T-cell (primary cell): ENCODE results near the gene NONO. TPM values are rescaled to one million over a fixed set of nuclear protein-coding genes. Genes with fewer than 3 reads are reported as not detected.

Experiments
- ATAC-seq, 4 experiments: fragments of 200-7000 bp in 3 of 4; fragments of 150-1000 bp in 1 of 4; cut with Tn5 transposase; replicated peaks in 1 of 4; 1 replicate in 3 of 4; 2 replicates in 1 of 4; pipeline ENCODE4 v1.10.0; 2021; ENCODE audit warnings: moderate library complexity in 3 of 4, mild to moderate bottlenecking in 2 of 4, moderate number of reproducible peaks in 1 of 4
- CTCF ChIA-PET, 2 donors: fragments of 300-600 bp; sonication (Branson Sonifier 250); formaldehyde crosslinking; loops; one replicate each; lab custom pipeline; 2022; ENCODE audit warnings: antibody characterized with exemption in 2 of 2; lab: Charles Lee
- POLR2A ChIA-PET, 2 donors: fragments of 300-600 bp; sonication (Branson Sonifier 250); formaldehyde crosslinking; loops; one replicate each; lab custom pipeline; 2022; ENCODE audit warnings: antibody characterized with exemption in 2 of 2; lab: Charles Lee
- DNase-seq, 35 experiments: peaks; one replicate each; pipeline versions ENCODE4 v3.0.0 to v3.0.0-alpha.2; 2013 to 2023
- H3K27ac ChIP-seq: one replicate; pipeline ENCODE4 v1.5.1; 2013; ENCODE audit warnings: low read length
- H3K27me3 ChIP-seq, 2 experiments: replicated peaks in 1 of 2; 1 replicate in 1 of 2; 2 replicates in 1 of 2; pipeline versions ENCODE4 v1.6.1 to v1.7.0; 2013; ENCODE audit warnings: low read length in 1 of 2, mixed read lengths in 1 of 2; ENCODE audit not compliant: control insufficient read depth in 2 of 2, insufficient read depth in 2 of 2; ENCODE audit errors: extremely low read depth in 1 of 2
- H3K36me3 ChIP-seq, 2 donors: 1 replicate in 1 of 2; 2 replicates in 1 of 2; pipeline versions ENCODE4 v1.6.1 to v1.7.0; 2013; ENCODE audit warnings: low read length in 1 of 2; ENCODE audit not compliant: control insufficient read depth in 2 of 2, insufficient read depth in 1 of 2; ENCODE audit errors: extremely low read depth in 1 of 2
- H3K4me1 ChIP-seq, 2 experiments: 1 replicate in 1 of 2; 2 replicates in 1 of 2; pipeline versions ENCODE4 v1.6.1 to v1.7.0; 2013; ENCODE audit warnings: low read length in 2 of 2, mixed read lengths in 1 of 2; ENCODE audit not compliant: insufficient read depth in 2 of 2, control insufficient read depth in 1 of 2; ENCODE audit errors: extremely low read depth in 1 of 2
- H3K4me3 ChIP-seq, 2 donors: 1 replicate in 1 of 2; 2 replicates in 1 of 2; pipeline versions ENCODE4 v1.5.1 to v1.7.0; 2013; ENCODE audit warnings: mild to moderate bottlenecking in 2 of 2, low read length in 1 of 2, moderate library complexity in 1 of 2; ENCODE audit not compliant: control insufficient read depth in 1 of 2; ENCODE audit errors: extremely low read depth in 1 of 2
- H3K9me3 ChIP-seq: 2 replicates; pipeline ENCODE4 v1.7.0; 2013
- H3K27ac Mint-ChIP-seq, 2 donors: one replicate each; pipeline ENCODE4 v1.8.0; 2020 to 2021; ENCODE audit warnings: mild to moderate bottlenecking in 2 of 2, mixed read lengths in 2 of 2
- H3K27me3 Mint-ChIP-seq, 2 donors: one replicate each; pipeline ENCODE4 v1.8.0; 2021 to 2022; ENCODE audit warnings: mixed read lengths in 2 of 2
- H3K36me3 Mint-ChIP-seq: one replicate; pipeline ENCODE4 v1.8.0; 2021; ENCODE audit warnings: mixed read lengths
- H3K4me1 Mint-ChIP-seq, 3 donors: one replicate each; pipeline ENCODE4 v1.8.0; 2020 to 2022; ENCODE audit warnings: mixed read lengths in 3 of 3, mild to moderate bottlenecking in 1 of 3
- H3K4me3 Mint-ChIP-seq, 3 donors: one replicate each; pipeline ENCODE4 v1.8.0; 2020 to 2022; ENCODE audit warnings: mild to moderate bottlenecking in 3 of 3, mixed read lengths in 3 of 3, moderate library complexity in 3 of 3
- H3K9me3 Mint-ChIP-seq, 3 donors: one replicate each; pipeline ENCODE4 v1.8.0; 2020 to 2022; ENCODE audit warnings: mixed read lengths in 3 of 3
- WGBS: methylation state at CpG from one replicate; pipeline ENCODE4 v1.1.5; 2013; ENCODE audit warnings: missing lambda C conversion rate; ENCODE audit not compliant: insufficient coverage; 5-methylcytosine and 5-hydroxymethylcytosine counted together
- total RNA-seq, 35 experiments: library from RNA in 6 of 35; stranded (reverse) in 6 of 35; fragments of 120-200 nt in 1 of 35; gene quantifications; one replicate each; pipeline versions ENCODE4 v1.2.1 to v1.2.4 and lab custom pipeline; 2013 to 2026

Gene NONO, protein sequence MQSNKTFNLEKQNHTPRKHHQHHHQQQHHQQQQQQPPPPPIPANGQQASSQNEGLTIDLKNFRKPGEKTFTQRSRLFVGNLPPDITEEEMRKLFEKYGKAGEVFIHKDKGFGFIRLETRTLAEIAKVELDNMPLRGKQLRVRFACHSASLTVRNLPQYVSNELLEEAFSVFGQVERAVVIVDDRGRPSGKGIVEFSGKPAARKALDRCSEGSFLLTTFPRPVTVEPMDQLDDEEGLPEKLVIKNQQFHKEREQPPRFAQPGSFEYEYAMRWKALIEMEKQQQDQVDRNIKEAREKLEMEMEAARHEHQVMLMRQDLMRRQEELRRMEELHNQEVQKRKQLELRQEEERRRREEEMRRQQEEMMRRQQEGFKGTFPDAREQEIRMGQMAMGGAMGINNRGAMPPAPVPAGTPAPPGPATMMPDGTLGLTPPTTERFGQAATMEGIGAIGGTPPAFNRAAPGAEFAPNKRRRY
- 100 to 1,000 TPM; 322 to 419 (median 348) TPM for total RNA-seq
- total RNA-seq (2013), result 234 TPM
- 369 to 657 (median 474) reads per million in 29 experiments for total RNA-seq (lab: John Stamatoyannopoulos, UW)

DNA sequence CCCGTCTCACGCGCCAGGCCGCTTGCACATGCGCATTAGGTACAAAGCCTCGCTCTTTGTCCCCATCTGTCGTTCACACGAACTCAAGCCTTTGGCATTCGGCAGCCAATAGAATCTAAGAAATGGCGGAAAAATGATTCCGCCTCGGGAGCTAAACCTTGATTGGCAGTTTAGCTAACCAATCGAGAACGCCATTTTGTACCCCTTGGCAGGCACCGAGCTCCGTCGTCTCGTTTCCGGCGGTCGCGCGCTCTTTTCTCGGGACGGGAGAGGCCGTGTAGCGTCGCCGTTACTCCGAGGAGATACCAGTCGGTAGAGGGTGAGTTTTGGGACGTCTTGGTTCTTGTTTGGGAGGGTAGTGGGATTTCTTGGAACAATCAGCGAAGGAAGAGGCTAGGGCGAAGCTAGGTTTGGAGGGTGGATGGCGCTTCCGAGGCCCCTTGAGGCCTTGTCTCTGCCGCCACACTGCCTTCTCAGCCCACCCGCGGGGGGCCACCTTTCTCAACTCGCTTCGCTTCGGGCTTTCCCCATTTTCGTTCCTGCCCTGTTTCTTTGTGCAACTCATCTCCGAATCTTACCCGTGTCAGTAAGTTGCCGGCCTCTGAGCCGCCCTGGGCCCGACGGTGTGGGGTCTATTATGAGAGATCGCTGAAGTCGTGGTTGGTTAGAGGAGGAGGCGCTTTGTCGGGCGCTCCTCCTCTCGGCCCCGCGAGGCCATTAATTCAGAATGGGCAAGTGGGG is at the start of gene NONO:
Gene NONO, plus strand, starts transcription at position 233 of the 741 bp plus-strand sequence. CDS start 7,003 bp downstream, outside the sequence.
- peak within 1 kb of the TSS; percentile 98 to 99 for H3K27ac Mint-ChIP-seq
- H3K9me3 Mint-ChIP-seq, result no peaks in the 10 kb centered on the region
- DNase-seq, result peak; percentile 51 to 96 (median 81)

DNA sequence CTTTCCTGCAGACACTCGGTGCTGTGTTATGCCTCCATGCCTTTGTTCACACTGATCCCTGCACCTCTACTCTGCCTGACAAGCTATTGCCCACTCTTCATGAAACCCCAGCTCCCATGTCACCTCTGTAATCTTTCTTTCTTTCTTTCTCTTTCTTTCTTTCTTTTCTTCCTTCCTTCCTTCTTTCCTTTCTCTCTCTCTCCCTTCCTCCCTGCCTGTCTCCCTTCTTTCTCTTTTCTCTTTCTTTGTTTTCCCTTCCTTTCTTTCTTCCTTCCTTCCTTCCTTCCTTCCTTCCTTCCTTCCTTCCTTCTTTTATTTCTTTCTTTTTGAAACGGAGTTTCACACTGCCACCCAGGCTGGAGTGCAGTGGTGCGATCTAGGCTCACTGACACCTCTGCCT is 48.0 kb upstream of the NONO start:
- no peaks in the 10 kb centered on the region for H3K4me1 Mint-ChIP-seq
- no peaks in the 10 kb centered on the region for H3K9me3 Mint-ChIP-seq
- Histone ChIP-seq H3K27me3 (no peaks in the 10 kb centered on the region), H3K4me3 (no peak overlapping the region), H3K27ac (no peak overlapping the region), H3K4me1 (no peaks in the 10 kb centered on the region), H3K9me3 (no peaks in the 10 kb centered on the region), H3K36me3 (no peaks in the 10 kb centered on the region)
- no CpG with 5 or more reads among the region's 3 CpGs for WGBS
- H3K4me3 Mint-ChIP-seq, result no peak overlapping the region
- peaks cover 0 to 7% of the 10 kb centered on the region in 2 donors for H3K27me3 Mint-ChIP-seq
- no peak overlapping the region for H3K27ac Mint-ChIP-seq
- H3K36me3 Mint-ChIP-seq, result peaks cover 7% of the 10 kb centered on the region
- ATAC-seq, result no peak
- POLR2A ChIA-PET, result no interaction called here
- CTCF ChIA-PET, result no interaction called here
- DNase-seq, result no peak

More for the DNA sequence above, at the start of gene NONO:
- H3K27me3 ChIP-seq, result no peaks in the 10 kb centered on the region
- CTCF ChIA-PET, result interaction anchor here (0.6 to 1.8 kb wide), 14 partner anchors 8 to 323 kb away, joined by 3 to 22 read pairs (median 4); partner anchors contain the start of genes ZMYM3 (in 2 of the 2), MED12 (in 1 of the 2) and TAF1 (in 1 of the 2)
- Mint-ChIP-seq H3K27me3 (peaks cover 0 to 7% of the 10 kb centered on the region in 2 donors), H3K4me1 (peaks cover 9 to 24% (median 19%) of the 10 kb centered on the region in 3 donors), H3K4me3 (peak within 1 kb of the TSS; percentile 92 to 97 (median 97)), H3K36me3 (peaks cover 3% of the 10 kb centered on the region)
- peak within 1 kb of the TSS; percentile 96 for H3K27ac ChIP-seq
- H3K9me3 ChIP-seq, result no peaks in the 10 kb centered on the region
- ATAC-seq, result peak; percentile 90 to 95 (median 92)
- 0% methylated on average over 24 of the region's 57 CpGs for WGBS
- peaks cover 9 to 23% of the 10 kb centered on the region in 2 experiments for H3K4me1 ChIP-seq
- no peaks in the 10 kb centered on the region for H3K36me3 ChIP-seq
- peak within 1 kb of the TSS; percentile 66 to 79 for H3K4me3 ChIP-seq
- POLR2A ChIA-PET, result interaction anchor here (0.6 to 1.6 kb wide), 10 partner anchors 9 to 251 kb away, joined by 3 to 26 read pairs (median 4); partner anchors contain the start of genes TAF1 (in 2 of the 2), IL2RG (in 1 of the 2) and ZMYM3 (in 1 of the 2)

DNA sequence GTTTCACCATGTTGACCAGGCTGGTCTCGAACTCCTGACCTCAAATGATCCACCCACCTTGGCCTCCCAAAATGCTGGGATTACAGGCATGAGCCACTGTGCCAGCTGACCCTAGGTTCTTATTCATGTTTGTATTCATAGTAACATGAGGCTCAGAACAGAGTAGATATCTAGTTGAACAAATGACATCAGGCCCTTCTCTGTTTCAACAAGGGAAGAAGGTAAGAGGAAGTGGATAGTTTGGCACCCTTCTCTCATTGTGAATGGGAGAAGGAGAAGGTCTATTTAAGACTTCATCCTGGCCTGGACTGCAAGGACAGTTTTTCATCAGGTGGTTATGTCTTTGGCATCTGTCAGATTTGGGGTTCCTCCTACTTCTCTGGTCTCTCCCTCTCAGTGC is 46.6 kb upstream of the NONO start:
- POLR2A ChIA-PET, result no interaction called here
- peaks cover 4% of the 10 kb centered on the region in 2 donors for H3K36me3 ChIP-seq
- ATAC-seq, result no peak
- CTCF ChIA-PET, result no interaction called here
- H3K9me3 Mint-ChIP-seq, result no peaks in the 10 kb centered on the region
- H3K4me1 ChIP-seq, result no peaks in the 10 kb centered on the region
- no peak overlapping the region for H3K4me3 ChIP-seq
- peaks cover 19% of the 10 kb centered on the region for H3K36me3 Mint-ChIP-seq
- no CpG with 5 or more reads among the region's 1 CpG for WGBS
- H3K9me3 ChIP-seq, result no peaks in the 10 kb centered on the region
- H3K27me3 Mint-ChIP-seq, result peaks cover 0 to 7% of the 10 kb centered on the region in 2 donors
- no peak overlapping the region for H3K27ac Mint-ChIP-seq
- H3K27me3 ChIP-seq, result no peaks in the 10 kb centered on the region
- no peak overlapping the region for H3K4me3 Mint-ChIP-seq
- DNase-seq, result no peak
- no peaks in the 10 kb centered on the region for H3K4me1 Mint-ChIP-seq
- H3K27ac ChIP-seq, result no peak overlapping the region

DNA sequence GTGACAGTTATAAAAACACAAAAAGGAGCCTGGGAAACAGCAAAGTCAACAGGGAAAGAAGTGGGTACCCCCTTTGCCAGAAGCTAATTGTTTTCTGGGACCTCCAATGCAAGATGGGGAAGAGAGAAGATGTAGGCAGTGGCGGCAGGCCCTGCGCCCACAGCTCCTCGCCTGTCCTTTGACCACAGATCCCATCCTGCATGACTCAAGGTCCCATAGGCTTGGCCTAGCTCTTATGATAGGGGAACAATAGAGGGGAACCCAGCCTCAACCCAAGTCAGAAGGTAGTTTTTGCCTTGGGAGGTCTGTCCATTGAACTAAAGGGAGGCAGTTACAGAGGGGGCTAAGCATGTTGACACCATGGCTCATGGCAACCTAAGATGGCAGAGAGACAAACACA is 43.7 kb upstream of the NONO start:
- Histone ChIP-seq H3K27ac (no peak overlapping the region), H3K36me3 (peaks cover 8 to 26% of the 10 kb centered on the region in 2 donors), H3K27me3 (no peaks in the 10 kb centered on the region), H3K4me1 (no peaks in the 10 kb centered on the region), H3K4me3 (no peak overlapping the region), H3K9me3 (no peaks in the 10 kb centered on the region)
- no peak overlapping the region for H3K4me3 Mint-ChIP-seq
- ChIA-PET POLR2A (no interaction called here), CTCF (interaction anchor here in 1 of 2 donors (0.6 kb wide), 1 partner anchor 663 kb away, joined by 3 read pairs; no protein-coding TSS in a partner anchor)
- DNase-seq (no peak), ATAC-seq (no peak)
- no peaks in the 10 kb centered on the region for H3K9me3 Mint-ChIP-seq
- H3K36me3 Mint-ChIP-seq, result peaks cover 38% of the 10 kb centered on the region
- H3K27ac Mint-ChIP-seq, result no peak overlapping the region
- peaks cover 0 to 7% of the 10 kb centered on the region in 2 donors for H3K27me3 Mint-ChIP-seq
- WGBS, result no CpG with 5 or more reads among the region's 3 CpGs
- H3K4me1 Mint-ChIP-seq, result no peaks in the 10 kb centered on the region

DNA sequence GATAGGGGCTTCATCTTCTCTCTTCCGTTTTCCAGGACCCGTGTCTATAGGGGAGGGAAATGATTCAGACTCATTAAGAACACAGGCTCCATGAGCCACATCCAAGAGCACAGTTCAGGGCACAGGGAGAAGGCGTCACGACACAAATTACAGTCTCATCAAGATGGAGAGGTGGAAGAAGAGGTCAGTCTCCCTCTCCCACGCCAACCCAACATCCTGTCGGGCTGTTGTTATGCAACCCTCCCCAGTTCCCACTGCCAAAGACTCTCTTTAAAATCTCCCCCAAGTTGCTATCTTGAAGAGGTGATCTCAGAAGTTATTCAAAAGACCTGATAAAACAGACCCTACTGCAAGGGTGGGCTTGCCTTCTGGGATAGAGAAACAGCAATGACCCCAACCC is 42.1 kb upstream of the NONO start:
- H3K27me3 ChIP-seq, result no peaks in the 10 kb centered on the region
- H3K27me3 Mint-ChIP-seq, result peaks cover 0 to 7% of the 10 kb centered on the region in 2 donors
- H3K4me3 Mint-ChIP-seq, result no peak overlapping the region
- WGBS, result no CpG with 5 or more reads among the region's 6 CpGs
- no peak overlapping the region for H3K27ac ChIP-seq
- no peaks in the 10 kb centered on the region for H3K9me3 Mint-ChIP-seq
- H3K4me3 ChIP-seq, result no peak overlapping the region
- H3K4me1 Mint-ChIP-seq, result no peaks in the 10 kb centered on the region
- POLR2A ChIA-PET, result no interaction called here
- H3K27ac Mint-ChIP-seq, result no peak overlapping the region
- DNase-seq (no peak), ATAC-seq (no peak)
- no peaks in the 10 kb centered on the region for H3K4me1 ChIP-seq
- H3K36me3 ChIP-seq, result peaks cover 8 to 39% of the 10 kb centered on the region in 2 donors
- CTCF ChIA-PET, result no interaction called here
- H3K36me3 Mint-ChIP-seq, result peaks cover 47% of the 10 kb centered on the region
- no peaks in the 10 kb centered on the region for H3K9me3 ChIP-seq
